Hematopoietic multipotent progenitor cell (in vitro differentiated cells): ENCODE measurements around the gene TMEM116. TPM values are rescaled to one million over a fixed set of nuclear protein-coding genes. Genes with fewer than 3 reads are reported as not detected.
"Not testable (repeated sequence)": the region's sequence is repeated elsewhere in the genome, so short reads cannot be mapped to it uniquely, and the experiment has no call there.

Experiments
- DNase-seq, 3 donors: peaks; one replicate each; pipeline ENCODE4 v3.0.0-alpha.2; 2011 to 2015; ENCODE audit warnings: low read depth in 2 of 3, low spot score in 2 of 3
- total RNA-seq: library from RNA; depleted of rRNA; stranded (reverse); fragments of >200 nt; gene quantifications from one replicate; pipeline ENCODE4 v1.2.3, GENCODE V29; 2012

Gene TMEM116
- total RNA-seq, 1 donor: 7.3 TPM

DNA sequence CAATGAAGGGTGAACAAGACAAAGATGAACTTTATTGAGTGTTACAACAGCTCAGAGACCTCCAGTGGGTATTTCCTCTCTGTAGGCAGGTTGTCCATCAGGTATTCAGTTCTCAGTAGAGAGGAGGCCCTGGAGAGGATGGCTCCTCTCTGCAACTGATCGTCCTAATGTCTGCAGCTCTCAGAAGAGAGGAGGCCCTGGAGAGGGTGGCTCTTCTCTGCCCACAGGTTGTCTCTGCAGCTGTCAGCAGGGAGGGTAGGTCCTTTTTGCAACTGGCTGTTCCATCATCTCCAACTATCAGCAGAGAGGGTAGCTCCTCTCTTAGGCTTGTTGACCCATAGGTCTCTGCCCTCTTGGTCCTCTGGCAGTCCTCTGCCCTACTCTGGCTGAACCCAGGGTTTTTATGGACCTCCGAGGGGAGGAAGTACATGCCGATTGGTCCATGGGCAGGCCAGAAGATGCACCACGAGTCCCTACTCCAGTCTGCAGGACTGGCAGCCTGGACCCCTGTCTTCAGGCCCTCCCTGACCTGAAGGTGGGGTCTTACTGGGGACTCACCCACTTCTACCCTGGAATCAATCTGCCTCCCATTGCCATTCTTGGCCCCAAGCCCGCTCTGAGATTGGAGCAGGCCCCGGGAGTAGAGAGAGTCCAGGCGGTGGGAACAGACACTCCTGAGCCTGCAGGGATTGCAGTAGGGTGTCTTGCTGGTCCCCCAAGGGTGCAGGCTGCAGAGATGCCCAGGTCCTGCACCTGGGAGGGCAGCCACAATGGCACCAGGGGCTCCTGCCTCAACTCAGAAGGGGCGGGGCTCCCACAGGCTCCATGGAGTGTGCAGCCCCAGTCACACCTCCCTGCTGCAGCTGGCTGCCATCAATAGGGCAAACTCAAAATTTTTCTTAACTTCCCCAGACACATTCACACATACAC, 2.3 kb downstream of the TMEM116 start:
- DNase-seq: no peak

DNA sequence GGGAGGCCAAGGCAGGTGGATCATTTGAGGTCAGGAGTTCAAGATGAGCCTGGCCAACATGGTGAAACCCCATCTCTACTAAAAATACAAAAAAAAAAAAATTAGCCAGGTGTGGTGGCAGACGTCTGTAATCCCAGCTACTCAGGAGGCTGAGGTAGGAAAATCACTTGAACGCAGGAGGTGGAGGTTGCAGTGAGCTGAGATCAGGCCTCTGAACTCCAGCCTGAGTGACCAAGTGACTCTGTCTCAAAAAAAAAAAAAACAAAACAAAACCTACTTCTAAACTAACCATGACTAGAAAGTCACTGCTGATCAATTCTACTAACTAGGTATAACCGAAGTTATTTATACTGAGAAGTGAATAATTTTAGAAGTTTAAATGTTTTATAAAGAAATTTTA, 3.4 kb downstream of the TMEM116 start:
- DNase-seq: not testable (repeated sequence)

DNA sequence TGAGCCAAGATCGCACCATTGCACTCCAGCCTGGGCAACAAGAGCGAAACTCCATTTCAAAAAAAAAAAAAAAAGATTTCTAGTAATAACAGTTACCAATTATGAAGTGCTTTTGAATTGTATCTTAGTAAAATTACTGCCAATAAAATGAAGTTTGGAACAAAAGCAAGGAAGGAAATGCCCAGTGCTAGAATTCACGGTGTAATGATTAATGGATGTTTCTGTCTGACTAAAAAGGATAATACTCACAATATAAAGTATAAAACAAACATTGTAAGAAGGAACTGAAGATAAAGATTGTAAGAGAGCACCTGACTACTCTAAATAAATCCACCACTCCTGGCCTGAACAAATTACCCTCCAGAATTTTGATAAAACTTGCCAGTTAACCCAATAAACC, 4.0 kb downstream of the TMEM116 start:
- DNase-seq: no peak

GRCh38 chr12:112007945-112008344, 5.0 kb downstream of the TMEM116 start:
- DNase-seq: no peak

- no peak for DNase-seq
Measured at GRCh38 chr12:112005419-112006395, 7.3 kb downstream of the TMEM116 start.

DNA sequence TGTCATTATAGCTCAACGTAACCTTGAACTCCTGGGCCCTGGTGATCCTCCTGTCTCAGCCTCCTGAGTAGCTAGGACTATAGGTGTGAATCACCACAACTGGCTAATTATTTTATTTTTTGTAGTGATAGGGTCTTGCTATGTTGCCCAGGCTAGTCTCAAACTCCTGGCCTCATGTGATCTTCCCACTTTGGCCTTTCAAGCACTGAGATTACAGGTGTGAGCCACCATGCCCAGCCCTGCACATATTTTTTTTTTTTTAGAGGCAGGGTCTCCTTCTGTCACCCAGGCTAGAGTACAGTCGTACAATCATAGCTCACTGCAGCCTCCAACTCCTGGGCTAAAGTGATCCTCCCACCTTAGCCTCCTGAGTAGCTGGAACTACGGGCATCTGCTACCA, 8.9 kb downstream of the TMEM116 start:
- DNase-seq: no peak

- no peak for DNase-seq
Measured at GRCh38 chr12:112001576-112001975, 11.4 kb downstream of the TMEM116 start.

GRCh38 chr12:112000820-112001219, 12.1 kb downstream of the TMEM116 start:
- no peak for DNase-seq

GRCh38 chr12:111999129-111999528, 13.8 kb downstream of the TMEM116 start:
- DNase-seq: not testable (repeated sequence)

- DNase-seq: no peak
Measured at GRCh38 chr12:111998015-111998414, 14.9 kb downstream of the TMEM116 start.

DNA sequence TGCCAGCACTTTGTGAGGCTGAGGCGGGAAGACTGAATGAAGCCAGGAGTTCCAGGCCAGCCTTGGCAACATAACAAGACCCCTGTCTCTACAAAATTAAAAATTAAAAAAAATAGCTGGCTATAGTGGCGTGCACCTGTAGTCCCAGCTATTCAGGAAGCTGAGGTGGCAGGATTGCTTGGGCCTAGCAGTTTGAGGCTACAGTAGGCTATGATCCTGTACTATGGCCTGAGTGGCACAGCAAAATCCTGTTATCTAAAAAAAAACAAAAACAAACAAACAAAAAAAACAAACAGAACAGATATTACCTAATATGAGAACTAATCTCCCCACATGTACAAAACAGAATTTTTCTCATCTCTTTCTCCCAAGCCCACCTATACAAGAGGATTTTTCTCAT, 15.7 kb downstream of the TMEM116 start:
- DNase-seq: no peak

GRCh38 chr12:111995782-111996480, 17.0 kb downstream of the TMEM116 start:
- no peak for DNase-seq

GRCh38 chr12:111994211-111995111, 18.5 kb downstream of the TMEM116 start:
- DNase-seq: not testable (repeated sequence)

DNA sequence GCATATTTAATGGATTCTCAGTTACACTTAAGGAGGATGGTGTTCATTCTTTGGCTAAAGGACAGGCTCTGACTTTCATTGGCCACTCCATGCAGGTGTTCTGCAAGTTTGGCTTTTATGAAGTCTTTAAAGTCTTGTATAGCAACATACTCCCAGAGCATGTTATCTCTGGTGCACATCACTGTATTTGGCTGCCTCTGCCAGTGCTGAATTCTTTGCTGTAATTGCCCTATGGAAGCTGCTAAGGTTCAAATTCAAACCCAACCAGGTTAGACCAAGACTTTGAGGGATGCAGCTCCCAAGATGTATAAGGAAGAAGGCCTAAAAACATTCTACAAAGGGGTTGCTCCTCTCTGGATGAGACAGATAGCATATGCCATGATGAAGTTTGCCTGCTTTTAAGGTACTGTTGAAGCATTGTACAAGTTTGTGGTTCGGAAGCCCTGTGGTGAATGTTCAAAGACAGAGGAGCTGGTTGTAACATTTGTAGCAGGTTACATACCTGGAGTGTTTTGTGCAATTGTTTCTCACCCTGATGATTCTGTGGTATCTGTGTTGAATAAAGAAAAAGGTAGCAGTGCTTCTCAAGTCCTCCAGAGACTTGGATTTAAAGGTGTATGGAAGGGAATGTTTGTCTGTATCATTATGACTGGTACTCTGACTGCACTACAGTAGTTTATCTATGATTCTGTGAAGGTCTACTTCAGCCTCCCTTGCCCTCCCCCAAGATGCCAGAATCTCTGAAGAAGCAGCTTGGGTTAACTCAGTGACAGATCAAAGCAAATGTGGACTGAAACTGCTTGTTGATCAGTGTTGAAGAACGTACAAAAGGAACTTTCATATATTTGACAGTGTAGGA, 19.4 kb downstream of the TMEM116 start:
- no peak for DNase-seq

- DNase-seq: no peak
Measured at GRCh38 chr12:111992464-111992863, 20.5 kb downstream of the TMEM116 start.

DNA sequence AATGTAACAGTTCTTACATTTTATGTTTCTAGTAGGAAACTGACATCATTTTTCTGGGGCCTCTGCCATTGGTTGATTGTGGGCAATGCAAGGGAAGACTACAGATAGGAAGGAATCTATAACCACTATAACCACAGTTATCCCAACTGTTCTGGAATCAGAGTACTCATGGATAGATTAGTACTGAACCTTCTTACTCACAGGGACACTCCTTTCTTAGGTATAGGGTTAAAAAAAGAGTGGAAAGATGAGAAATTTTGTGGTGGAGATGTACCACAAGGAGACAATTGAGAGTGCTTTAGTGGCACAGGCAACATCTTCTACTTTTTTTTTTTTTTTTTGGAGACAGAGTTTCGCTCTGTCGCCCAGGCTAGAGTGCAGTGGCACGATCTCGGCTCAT, 21.0 kb downstream of the TMEM116 start:
- no peak for DNase-seq

DNA sequence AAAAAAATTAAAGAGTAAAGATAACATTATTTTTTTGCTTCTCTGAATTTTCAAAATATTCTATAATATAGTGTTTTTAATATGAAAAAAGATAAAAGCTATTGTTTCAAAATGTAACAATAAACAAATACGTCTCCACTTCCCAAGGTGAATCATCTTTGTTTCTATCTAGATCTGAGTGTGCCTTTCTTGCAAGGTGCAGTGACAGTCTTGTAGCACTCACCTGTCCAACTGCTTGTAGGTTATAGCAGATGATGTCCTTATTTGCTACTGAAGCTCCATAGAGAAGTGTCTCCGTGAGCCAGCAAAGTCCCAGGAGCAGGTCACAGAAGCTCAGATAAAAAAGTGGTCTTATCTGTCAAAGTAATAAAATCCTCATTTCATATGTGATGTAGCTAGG, 21.4 kb downstream of the TMEM116 start:
- DNase-seq: no peak

- DNase-seq: no peak
Measured at GRCh38 chr12:111984820-111985219, 28.1 kb downstream of the TMEM116 start.

GRCh38 chr12:111981987-111982386, 31.0 kb downstream of the TMEM116 start:
- no peak for DNase-seq
